ENCODE results near the gene EEF1AKMT2.

GRCh38 chr10:124712704-124713407 lies 78.8 kb downstream of the EEF1AKMT2 start:
- no peak for TF ChIP-seq CTCF (IDR thresholded peaks at IDR 0.05)
- TF ChIP-seq EP300 (IDR thresholded peaks at IDR 0.05), result no peak
- TF ChIP-seq POLR2A (IDR thresholded peaks at IDR 0.05), result no peak
